ENCODE data around the gene DNHD1.

- TF ChIP-seq CTCF (IDR thresholded peaks at IDR 0.05; ENCODE audit: insufficient read depth, low read length) = no peak
- no peak for TF ChIP-seq POLR2AphosphoS5 (IDR thresholded peaks at IDR 0.05; ENCODE audit: low read depth)
- TF ChIP-seq REST (IDR thresholded peaks at IDR 0.05; ENCODE audit: insufficient replicate concordance, low read depth) = no peak
- no peak for TF ChIP-seq SPI1 (IDR thresholded peaks at IDR 0.05; ENCODE audit: borderline replicate concordance, low read depth)
- TF ChIP-seq GABPA (IDR thresholded peaks at IDR 0.05; ENCODE audit: low read depth) = no peak
These were observed 89.6 kb downstream of the DNHD1 start for GRCh38 chr11:6586434-6587359.
